Activated CD8-positive, alpha-beta memory T cell treated with anti-CD3 and anti-CD28 coated beads, Interleukin-2, amount 50 U/mL, for 4 hours (primary cell): ENCODE measurements around the gene RASSF9.

ENCODE experiments used
- DNase-seq: peaks from one replicate; pipeline ENCODE4 v3.0.0-alpha.2; 2020

RASSF9 gene

DNA sequence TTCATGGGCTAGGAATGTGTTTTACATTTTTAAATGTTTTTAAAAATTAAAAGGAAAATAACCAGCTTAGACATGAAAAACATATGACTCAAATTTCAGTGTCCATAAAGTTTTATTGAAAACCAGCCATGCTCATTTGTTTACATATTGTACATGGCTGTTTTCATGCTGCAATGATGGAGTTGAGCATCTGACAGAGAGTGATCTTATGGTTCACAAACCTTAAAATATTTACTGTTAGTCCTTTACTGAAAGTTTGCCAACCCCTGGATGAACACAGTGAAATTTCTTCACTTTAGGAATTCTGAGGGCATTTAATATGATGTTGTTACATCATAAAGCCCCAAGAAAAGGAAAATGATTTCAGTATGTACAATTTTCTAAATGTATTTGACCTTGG, 16.1 kb downstream of the RASSF9 start:
- no peak for DNase-seq

GRCh38 chr12:85814741-85815140, 21.5 kb downstream of the RASSF9 start:
- no peak for DNase-seq

- no peak for DNase-seq
Observed at GRCh38 chr12:85814071-85814470, 22.1 kb downstream of the RASSF9 start.

GRCh38 chr12:85809500-85809899, 26.7 kb downstream of the RASSF9 start:
- DNase-seq, result no peak

DNA sequence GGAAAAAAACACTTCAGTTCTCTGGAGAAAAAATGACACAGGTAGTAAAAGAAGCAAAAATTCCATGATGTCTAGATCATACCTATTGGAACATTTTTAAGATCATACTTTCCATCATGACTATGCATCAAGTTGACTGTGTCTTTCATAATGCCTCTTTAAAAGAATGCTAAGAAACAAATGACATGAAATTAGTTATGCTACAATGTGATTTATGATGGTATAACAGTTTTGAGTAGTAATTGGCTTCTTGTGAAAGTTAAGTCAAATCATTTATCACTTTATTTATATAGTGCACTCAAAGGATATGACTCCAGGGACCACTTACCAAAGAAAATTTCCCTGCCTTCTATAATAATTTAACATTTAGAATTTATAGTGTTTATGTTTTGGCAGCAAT, 28.5 kb downstream of the RASSF9 start:
- no peak for DNase-seq

DNA sequence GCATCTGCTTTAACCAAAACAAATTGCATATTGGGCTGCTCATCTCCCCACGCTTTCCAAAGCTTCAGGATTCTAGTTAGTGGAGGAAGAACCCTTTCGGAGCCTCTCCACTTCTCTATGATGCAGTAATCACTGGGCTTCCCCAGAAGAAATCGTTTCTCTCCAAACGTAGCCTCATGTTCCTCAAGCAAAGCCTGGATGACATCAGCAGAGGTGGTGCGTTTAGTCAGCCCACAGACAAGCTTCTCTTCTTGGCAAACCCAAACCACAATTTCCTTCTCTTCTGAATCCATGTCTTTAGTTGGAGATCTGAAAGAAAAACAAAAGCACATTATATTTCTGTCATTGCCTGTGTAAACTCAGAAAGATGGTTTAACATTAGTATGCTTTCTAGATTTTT, 30.6 kb downstream of the RASSF9 start:
- no peak for DNase-seq

- DNase-seq, result no peak
Observed at GRCh38 chr12:85804663-85805062, 31.5 kb downstream of the RASSF9 start.

- no peak for DNase-seq
Observed at GRCh38 chr12:85803923-85804322, 32.3 kb downstream of the RASSF9 start.

DNA sequence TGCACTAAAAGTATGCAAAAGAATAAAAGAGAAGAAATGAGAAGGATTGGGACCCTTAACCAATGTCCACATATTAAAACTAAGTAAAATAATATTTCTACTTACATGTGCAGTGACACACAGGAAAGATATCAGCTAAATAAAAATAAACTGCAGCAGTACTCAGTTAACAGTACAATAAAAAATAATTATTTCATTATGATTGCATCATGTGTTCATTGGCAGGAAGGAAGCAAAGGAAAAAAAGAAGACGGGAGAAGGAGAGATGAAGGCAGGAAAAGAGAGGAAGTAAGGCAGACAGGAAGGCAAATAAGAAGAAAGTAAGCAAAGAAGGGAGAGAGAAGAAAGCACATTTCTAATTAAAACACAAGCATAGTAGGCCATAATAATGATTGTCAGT, 33.0 kb downstream of the RASSF9 start:
- DNase-seq, result no peak

DNA sequence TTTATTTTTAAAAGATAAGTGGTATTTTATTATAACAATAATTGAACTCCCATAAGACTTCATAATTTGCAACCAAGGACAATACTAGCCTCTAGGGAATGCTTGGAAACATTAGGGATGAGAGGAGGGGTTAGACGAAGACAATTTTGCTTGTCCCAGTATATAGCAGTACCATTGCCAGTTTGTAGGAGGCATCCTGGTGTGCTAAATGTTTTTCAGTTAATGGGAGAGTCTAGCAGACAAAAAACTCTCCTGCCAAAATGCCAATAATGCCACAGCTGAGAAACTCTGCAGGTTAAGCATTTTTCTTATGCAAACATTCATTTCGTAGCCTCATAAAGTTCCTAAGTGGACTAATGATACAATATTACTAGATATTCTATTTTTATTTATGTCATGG, 38.1 kb downstream of the RASSF9 start:
- DNase-seq, result no peak

GRCh38 chr12:85796001-85796400, 40.2 kb downstream of the RASSF9 start:
- no peak for DNase-seq

GRCh38 chr12:85794531-85794930, 41.7 kb downstream of the RASSF9 start:
- no peak for DNase-seq

DNA sequence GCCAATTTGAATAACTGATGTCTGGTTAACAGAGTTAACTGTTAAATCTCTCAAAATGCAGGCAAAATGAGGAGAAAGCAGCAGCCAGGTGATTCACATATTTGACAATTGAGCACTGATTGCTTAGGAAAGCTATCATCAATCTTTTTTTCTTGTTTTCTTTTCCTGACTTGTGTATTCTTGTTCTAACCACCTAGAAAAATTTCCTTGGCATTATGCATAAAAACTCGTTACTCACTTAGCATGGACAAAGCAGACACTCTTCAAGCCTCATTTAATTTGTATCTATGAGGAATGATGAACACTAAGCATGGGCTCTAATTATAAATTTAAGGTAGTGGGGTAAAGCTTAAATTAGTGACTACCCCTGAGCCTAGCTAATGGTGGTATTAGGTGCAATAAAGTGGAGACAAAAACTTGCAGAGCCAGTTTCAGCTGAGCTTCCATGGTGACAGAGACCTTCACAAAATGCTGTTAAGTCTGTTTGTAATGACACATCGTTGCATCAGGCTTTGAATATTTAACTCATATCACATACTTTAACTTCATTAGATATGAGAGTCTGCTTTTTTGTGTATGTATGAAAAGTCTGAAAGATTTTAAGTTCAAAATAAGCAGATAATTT, 52.0 kb downstream of the RASSF9 start:
- no peak for DNase-seq

- no peak for DNase-seq
Observed at GRCh38 chr12:85782711-85783110, 53.5 kb downstream of the RASSF9 start.

GRCh38 chr12:85781766-85782165, 54.4 kb downstream of the RASSF9 start:
- DNase-seq, result no peak

DNA sequence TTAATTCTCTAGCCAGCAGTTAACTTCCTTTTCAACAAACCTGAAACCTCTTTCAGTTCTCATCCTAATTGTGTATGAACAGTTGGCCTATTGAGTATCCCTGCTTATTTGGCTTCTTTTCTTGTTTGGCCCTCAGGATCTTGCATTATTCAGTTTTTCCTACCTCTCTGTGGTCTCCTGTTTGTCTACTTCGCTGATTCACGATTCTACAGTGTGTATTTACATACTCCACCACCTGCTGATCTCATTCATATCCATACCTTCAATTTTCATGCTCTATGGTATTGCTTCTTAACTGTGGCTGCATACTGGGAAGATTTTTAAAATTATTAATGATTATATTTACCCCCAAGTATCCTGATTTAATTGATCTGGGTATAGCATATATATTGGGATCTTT, 56.4 kb downstream of the RASSF9 start:
- DNase-seq, result no peak

DNA sequence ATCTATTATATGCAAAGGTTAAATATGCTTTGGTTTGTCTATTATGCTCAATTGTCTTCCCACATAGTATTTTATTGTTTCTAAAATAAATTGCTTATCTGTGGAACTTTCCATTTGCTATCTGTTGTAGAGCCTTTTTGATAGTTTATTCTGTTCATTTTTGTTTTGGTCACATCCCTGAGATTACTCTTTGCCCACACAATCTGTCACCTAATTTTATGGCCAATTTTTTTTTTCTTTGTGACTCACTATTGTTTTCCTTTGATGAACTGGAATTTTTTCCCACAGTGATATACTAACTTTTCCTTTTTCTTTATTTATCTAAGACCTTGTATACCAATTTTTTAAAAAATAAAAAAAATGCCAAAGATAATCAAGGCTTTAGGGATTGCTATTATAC, 61.1 kb downstream of the RASSF9 start:
- no peak for DNase-seq

DNA sequence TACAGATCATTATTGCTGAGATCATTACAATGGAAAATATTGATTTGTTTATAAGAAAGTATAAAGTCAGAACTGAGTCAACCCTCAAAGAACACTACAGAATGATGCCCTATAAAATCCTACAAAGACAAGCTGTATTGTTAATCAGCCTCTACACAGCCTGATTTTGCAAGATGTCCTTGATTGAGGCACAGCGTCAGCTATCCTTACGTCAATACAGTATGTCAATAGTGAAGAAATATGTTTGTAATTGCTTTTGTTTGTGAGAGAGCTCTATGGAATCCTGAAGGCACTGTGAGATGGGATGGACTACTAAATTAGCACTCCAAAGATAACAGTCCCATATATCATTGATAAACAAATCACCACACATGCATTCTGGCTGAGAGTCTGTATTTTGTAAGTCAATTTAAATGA, 70.7 kb downstream of the RASSF9 start:
- no peak for DNase-seq

DNA sequence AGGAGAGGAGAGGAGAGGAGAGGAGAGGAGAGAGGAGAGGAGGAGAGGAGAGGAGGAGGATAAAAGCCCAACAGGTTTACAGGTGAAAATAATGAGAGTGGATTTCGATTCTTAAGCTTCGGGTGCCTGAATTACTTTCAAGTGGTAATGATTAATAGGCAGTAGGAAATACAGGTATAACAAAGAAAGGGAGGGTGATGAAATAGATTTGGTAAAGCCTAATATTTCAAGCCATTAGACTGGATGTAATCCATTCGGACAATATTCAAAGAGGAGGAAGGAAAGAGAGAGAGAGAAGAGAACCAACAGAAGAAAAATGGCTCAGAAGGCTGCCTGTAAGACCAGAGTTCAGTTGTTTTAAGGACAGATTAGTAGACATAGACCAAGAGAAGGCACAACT, 76.6 kb downstream of the RASSF9 start:
- DNase-seq, result no peak

DNA sequence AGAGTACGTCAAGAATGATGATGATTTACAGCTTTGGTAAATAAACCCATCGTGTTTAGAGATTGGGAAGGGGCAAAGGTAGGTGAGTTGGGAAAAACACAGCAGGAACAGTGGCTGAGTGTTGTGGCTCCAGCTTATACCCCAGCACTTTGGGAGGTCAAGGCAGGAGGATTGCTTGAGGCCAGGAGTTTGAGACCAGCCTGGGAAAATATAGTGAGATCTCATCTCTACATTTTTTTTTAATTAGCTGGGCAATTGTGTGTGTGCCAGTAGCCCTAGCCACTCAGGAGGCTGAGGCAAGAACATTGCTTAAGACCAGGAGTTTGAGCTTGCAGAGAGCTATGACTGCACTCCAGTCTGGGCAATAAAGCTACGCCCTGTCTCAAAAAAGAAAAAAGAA, 77.1 kb downstream of the RASSF9 start:
- DNase-seq, result no peak

GRCh38 chr12:85755760-85756159, 80.4 kb downstream of the RASSF9 start:
- no peak for DNase-seq
